ENCODE measurements around the gene PRDM5. TPM values are rescaled to one million over a fixed set of nuclear protein-coding genes. Genes with fewer than 3 reads are reported as not detected.

PRDM5 gene
- total RNA-seq, 3 donors from 2014 or later (not counting 1 experiment from before 2014, with no cell fraction given) = not detected

DNA sequence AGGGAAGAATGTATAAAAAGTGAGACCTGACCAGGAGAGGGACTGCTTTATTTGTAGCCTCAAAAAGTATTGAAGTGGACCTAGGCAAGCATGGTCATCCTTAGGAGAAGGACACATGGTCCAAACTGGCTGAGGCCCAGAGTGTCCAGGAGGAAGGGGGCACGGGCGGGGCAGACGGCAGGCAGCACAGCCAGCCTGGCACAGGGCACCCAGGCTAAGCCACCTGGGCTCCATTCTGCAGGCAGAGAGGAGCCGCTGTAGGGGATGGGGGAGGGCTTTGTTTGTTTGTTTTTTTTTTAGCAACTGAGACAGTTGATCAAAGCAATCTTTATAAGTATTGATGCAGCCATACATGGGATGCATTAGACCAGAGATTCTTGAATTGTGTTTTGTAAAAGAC lies 188.6 kb downstream of the PRDM5 start:
- ATAC-seq (no peak), DNase-seq (no peak)
- Mint-ChIP-seq H3K36me3 (no peaks in the 10 kb centered on the region), H3K4me3 (no peak overlapping the region), H3K9me3 (no peaks in the 10 kb centered on the region), H3K27ac (no peak overlapping the region), H3K27me3 (ENCODE audit: low read depth in 2 of 2) (no peaks in the 10 kb centered on the region), H3K4me1 (no peaks in the 10 kb centered on the region)
- H3K9me3 ChIP-seq (ENCODE audit: control insufficient read depth, insufficient read depth, low read length) = no peaks in the 10 kb centered on the region
- TF ChIP-seq, protein P1, sequence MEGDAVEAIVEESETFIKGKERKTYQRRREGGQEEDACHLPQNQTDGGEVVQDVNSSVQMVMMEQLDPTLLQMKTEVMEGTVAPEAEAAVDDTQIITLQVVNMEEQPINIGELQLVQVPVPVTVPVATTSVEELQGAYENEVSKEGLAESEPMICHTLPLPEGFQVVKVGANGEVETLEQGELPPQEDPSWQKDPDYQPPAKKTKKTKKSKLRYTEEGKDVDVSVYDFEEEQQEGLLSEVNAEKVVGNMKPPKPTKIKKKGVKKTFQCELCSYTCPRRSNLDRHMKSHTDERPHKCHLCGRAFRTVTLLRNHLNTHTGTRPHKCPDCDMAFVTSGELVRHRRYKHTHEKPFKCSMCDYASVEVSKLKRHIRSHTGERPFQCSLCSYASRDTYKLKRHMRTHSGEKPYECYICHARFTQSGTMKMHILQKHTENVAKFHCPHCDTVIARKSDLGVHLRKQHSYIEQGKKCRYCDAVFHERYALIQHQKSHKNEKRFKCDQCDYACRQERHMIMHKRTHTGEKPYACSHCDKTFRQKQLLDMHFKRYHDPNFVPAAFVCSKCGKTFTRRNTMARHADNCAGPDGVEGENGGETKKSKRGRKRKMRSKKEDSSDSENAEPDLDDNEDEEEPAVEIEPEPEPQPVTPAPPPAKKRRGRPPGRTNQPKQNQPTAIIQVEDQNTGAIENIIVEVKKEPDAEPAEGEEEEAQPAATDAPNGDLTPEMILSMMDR (IDR thresholded peaks at IDR 0.05) = no peak
- intact Hi-C loops (cut with micrococcal nuclease) = no loop called here
- no peaks in the 10 kb centered on the region for H3K27me3 ChIP-seq (ENCODE audit: control insufficient read depth, insufficient read depth, low read length)
- no peak overlapping the region for H3K27ac ChIP-seq (ENCODE audit: low read length)
- no peak overlapping the region for H3K4me3 ChIP-seq (ENCODE audit: low read length)
- no peaks in the 10 kb centered on the region for H3K4me1 ChIP-seq (ENCODE audit: control insufficient read depth, insufficient read depth, low read length)
- no peaks in the 10 kb centered on the region for H3K36me3 ChIP-seq (ENCODE audit: control insufficient read depth, insufficient read depth, low read length)
- 84% methylated on average over 4 of the region's 4 CpGs for WGBS (ENCODE audit: insufficient coverage)

DNA sequence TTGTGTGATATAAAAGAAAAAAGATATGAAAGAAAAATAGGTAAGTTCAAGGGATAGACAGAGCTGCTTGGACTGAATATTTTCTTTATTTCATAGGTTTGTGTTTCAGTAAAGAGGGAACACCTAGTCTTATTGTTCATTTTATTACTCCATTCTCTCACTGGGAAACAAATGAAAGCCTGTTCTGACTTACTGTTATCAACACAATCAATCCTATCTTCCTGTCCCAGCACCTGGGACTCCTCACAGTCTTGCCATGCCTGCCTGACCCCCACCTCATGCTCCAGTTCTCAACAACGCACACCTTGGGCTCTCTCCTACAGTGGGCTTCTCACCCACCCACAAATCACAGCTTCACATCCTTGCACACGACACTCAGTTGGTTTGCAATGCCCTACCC lies 189.5 kb downstream of the PRDM5 start:
- no peak for DNase-seq
- Mint-ChIP-seq H3K36me3 (no peaks in the 10 kb centered on the region), H3K4me1 (no peaks in the 10 kb centered on the region), H3K27ac (no peak overlapping the region), H3K4me3 (no peak overlapping the region), H3K27me3 (ENCODE audit: low read depth in 2 of 2) (no peaks in the 10 kb centered on the region), H3K9me3 (no peaks in the 10 kb centered on the region)
- TF ChIP-seq, protein P1 (IDR thresholded peaks at IDR 0.05) = no peak
- Histone ChIP-seq H3K4me1 (ENCODE audit: control insufficient read depth, insufficient read depth, low read length) (no peaks in the 10 kb centered on the region), H3K27ac (ENCODE audit: low read length) (no peak overlapping the region), H3K9me3 (ENCODE audit: control insufficient read depth, insufficient read depth, low read length) (no peaks in the 10 kb centered on the region), H3K36me3 (ENCODE audit: control insufficient read depth, insufficient read depth, low read length) (no peaks in the 10 kb centered on the region), H3K27me3 (ENCODE audit: control insufficient read depth, insufficient read depth, low read length) (no peaks in the 10 kb centered on the region), H3K4me3 (ENCODE audit: low read length) (no peak overlapping the region)
- intact Hi-C loops (cut with micrococcal nuclease) = no loop called here
- 66% methylated on average over 2 of the region's 2 CpGs for WGBS (ENCODE audit: insufficient coverage)
- no peak for ATAC-seq

DNA sequence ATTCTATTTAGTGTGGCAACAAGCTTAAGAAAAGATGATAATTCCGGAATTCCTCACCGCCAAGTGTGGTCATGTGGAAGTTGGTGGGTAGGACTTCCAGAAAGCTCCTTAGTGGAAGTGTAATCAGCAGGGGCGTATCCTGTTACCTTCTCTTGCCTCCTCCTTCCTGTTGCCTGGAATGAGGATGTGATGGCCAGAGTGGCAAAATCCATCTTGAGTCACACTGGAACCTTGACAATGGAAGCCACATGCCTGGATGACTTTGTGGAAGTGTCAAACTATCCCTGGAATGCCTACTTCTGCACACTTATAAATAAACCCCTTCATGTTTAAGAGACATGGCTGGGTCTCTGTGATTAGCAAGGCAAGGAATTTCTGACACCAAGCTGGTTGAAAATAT lies 191.0 kb downstream of the PRDM5 start:
- no peaks in the 10 kb centered on the region for H3K27me3 Mint-ChIP-seq (ENCODE audit: low read depth in 2 of 2)
- no peak overlapping the region for H3K4me3 Mint-ChIP-seq
- WGBS (ENCODE audit: insufficient coverage) = 84% methylated on average over 3 of the region's 3 CpGs

More for the DNA sequence above, 191.0 kb downstream of the PRDM5 start:
- Mint-ChIP-seq H3K4me1 (no peaks in the 10 kb centered on the region), H3K27ac (no peak overlapping the region), H3K36me3 (no peaks in the 10 kb centered on the region), H3K9me3 (no peaks in the 10 kb centered on the region)
- Histone ChIP-seq H3K4me3 (ENCODE audit: low read length) (no peak overlapping the region), H3K27ac (ENCODE audit: low read length) (no peak overlapping the region), H3K9me3 (ENCODE audit: control insufficient read depth, insufficient read depth, low read length) (no peaks in the 10 kb centered on the region), H3K4me1 (ENCODE audit: control insufficient read depth, insufficient read depth, low read length) (no peaks in the 10 kb centered on the region), H3K36me3 (ENCODE audit: control insufficient read depth, insufficient read depth, low read length) (no peaks in the 10 kb centered on the region), H3K27me3 (ENCODE audit: control insufficient read depth, insufficient read depth, low read length) (no peaks in the 10 kb centered on the region)
- intact Hi-C loops (cut with micrococcal nuclease) = no loop called here
- TF ChIP-seq, protein P1 (IDR thresholded peaks at IDR 0.05) = no peak
- no peak for ATAC-seq
- DNase-seq = no peak

All from natural killer cell (primary cell).